Muscle of back (tissue), 11 donors: ENCODE measurements around the gene TPM2. TPM values are rescaled to one million over a fixed set of nuclear protein-coding genes. Genes with fewer than 3 reads are reported as not detected.
"Not testable (repeated sequence)": the region's sequence is repeated elsewhere in the genome, so short reads cannot be mapped to it uniquely, and the experiment has no call there.

Source experiments
- DNase-seq, 3 donors: peaks; one replicate each; pipeline versions ENCODE4 v3.0.0 to v3.0.0-alpha.2; 2013
- polyA plus RNA-seq, 10 donors: library from polyadenylated mRNA; unstranded; fragments of 120-200 nt; gene quantifications; one replicate each; pipeline ENCODE4 v1.2.1, GENCODE V29; 2013; ENCODE audit not compliant: insufficient read length in 10 of 10

Gene TPM2
- polyA plus RNA-seq, 10 donors = 4,673 to 8,611 (median 7,912) TPM

DNA sequence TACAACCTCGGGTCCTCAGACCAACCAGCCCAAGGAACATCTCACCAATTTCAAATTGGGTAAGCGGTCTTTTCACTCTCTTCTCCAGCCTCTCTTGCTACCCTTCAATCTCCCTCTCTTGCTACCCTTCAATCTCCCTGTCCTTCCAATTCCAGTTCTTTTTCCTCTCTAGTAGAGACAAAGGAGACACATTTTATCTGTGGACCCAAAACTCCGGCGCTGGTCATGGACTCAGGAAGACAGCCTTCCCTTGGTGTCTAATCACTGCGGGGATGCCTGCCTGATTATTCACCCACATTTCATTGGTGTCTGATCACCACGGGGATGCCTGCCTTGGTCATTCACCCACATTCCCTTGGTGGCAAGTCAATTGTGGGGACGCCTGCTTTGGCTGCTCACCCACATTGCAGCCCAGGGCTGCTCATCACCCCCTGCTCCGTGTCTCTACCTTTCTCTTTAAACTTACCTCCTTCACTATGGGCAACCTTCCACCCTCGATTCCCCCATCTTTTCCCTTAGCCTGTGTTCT lies 52.2 kb downstream of the TPM2 start:
- not testable (repeated sequence) for DNase-seq

DNA sequence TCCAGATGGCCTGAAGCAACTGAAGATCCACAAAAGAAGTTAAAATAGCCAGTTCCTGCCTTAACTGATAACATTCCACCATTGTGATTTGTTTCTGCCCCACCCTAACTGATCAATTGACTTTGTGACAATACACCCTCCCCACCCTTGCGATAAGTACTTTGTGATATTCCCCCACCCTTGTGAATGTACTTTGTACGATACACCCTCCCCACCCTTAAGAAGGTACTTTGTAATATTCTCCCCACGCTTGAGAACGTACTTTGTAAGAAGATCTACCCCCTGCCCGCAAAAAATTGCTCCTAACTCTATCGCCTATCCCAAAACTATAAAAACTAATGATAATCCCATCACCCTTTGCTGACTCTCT lies 52.9 kb downstream of the TPM2 start:
- not testable (repeated sequence) for DNase-seq

DNA sequence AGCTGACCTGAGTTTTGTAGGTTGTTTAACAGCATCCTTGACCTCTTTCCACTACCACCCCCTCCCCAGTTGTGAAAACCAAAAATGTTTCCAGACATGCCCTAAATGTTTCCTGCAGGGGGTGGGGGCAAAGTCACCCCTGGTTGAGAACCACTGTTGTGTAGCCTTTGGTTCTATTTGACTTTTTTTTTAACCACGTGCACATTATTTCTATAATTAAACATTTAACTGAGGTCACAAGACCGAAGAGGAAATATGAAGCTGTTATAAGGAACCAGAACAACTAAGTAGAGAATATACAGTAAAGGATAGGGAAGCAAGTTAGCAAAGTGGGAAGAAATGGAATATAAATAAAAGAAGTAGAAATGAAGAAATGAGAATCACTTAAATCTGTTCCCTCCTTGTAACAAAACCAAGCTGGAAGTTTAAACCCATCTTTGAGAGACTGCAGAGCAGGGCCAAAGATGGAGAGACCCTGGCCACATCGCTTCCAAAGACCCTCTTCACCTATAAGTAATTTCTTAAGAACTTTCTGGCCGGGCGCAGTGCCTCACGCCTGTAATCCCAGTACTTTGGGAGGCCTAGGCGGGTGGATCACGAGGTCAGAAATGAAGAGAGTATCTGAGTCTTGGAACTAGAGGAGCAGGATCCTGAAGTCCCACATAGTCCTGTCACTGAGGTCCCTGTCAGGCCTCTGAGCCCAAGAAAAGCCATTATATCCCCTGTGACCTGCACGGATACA lies 53.4 kb downstream of the TPM2 start:
- no peak for DNase-seq

DNA sequence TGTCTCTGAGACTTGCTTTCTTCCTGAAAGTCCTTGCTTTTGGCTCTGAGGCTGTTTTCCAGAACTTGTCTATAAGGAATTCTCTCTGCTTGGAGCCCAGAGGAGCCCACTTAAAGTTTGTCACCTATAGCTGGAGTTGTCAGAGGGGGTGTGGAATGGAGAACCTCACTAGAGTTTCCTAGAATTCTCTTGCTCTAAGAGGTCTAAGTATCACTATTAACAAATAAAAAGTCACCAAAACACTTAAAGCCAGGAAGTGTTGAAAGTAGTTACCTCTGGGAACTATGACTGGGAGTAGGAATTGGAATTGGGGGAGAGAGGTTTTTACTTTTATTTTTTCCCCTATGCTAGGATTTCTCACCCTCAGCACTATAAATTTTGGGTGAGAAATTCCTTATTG lies 54.0 kb downstream of the TPM2 start:
- no peak for DNase-seq

Other genes starting within 250 kb of the TPM2 start
- gene RUSC2, start 199.8 kb downstream of the TPM2 start, polyA plus RNA-seq = 10 to 100 TPM; 42.8 to 61.2 (median 54.5) TPM
- 10 to 100 TPM; 30.3 to 41.7 (median 33.7) TPM for gene TESK1, start 84.7 kb downstream of the TPM2 start, polyA plus RNA-seq
- 1 to 10 TPM; 1.1 to 3.1 (median 1.7) TPM for gene CD72, start 71.5 kb downstream of the TPM2 start, polyA plus RNA-seq
- 1 to 10 TPM in 1 of 10 donors, under 1 TPM in 5, not detected in 4; 0.15 to 2.5 (median 0.33) TPM for gene SIT1, start 39.0 kb downstream of the TPM2 start, polyA plus RNA-seq
- gene RMRP, start 31.9 kb downstream of the TPM2 start, polyA plus RNA-seq = 1 to 10 TPM in 1 of 10 donors, not detected in 9; 7.1 TPM
- 10 to 100 TPM; 13.8 to 23.0 (median 17.6) TPM for gene CCDC107, start 31.6 kb downstream of the TPM2 start, polyA plus RNA-seq
- gene ARHGEF39, start 24.7 kb downstream of the TPM2 start, polyA plus RNA-seq = 1 to 10 TPM; 2.6 to 6.7 (median 5.2) TPM
- gene CA9, start 16.0 kb downstream of the TPM2 start, polyA plus RNA-seq = 1 to 10 TPM in 1 of 10 donors, under 1 TPM in 8, not detected in 1; 0.42 to 1.6 (median 0.82) TPM
- 100 to 1,000 TPM in 6 of 10 donors, 10 to 100 TPM in 4; 96.0 to 136 (median 108) TPM for gene TLN1, start 42.3 kb upstream of the TPM2 start, polyA plus RNA-seq
- gene CREB3, start 42.7 kb upstream of the TPM2 start, polyA plus RNA-seq = 10 to 100 TPM; 20.9 to 29.3 (median 25.4) TPM
- gene GBA2, start 59.3 kb upstream of the TPM2 start, polyA plus RNA-seq = 10 to 100 TPM; 41.8 to 88.0 (median 62.3) TPM
- 10 to 100 TPM; 16.9 to 20.5 (median 19.3) TPM for gene RGP1, start 59.4 kb upstream of the TPM2 start, polyA plus RNA-seq
- 1 to 10 TPM in 3 of 10 donors, not detected in 7; 1.3 to 1.6 (median 1.4) TPM for gene MSMP, start 64.4 kb upstream of the TPM2 start, polyA plus RNA-seq
- 10 to 100 TPM; 21.0 to 31.5 (median 25.8) TPM for gene NPR2, start 101.7 kb upstream of the TPM2 start, polyA plus RNA-seq
- 1 to 10 TPM; 1.1 to 3.5 (median 1.8) TPM for gene SPAG8, start 122.3 kb upstream of the TPM2 start, polyA plus RNA-seq
- gene HINT2, start 125.1 kb upstream of the TPM2 start, polyA plus RNA-seq = 10 to 100 TPM; 23.9 to 33.1 (median 30.3) TPM
- under 1 TPM in 8 of 10 donors, not detected in 2; 0.08 to 0.52 (median 0.21) TPM for gene FAM221B, start 138.8 kb upstream of the TPM2 start, polyA plus RNA-seq
- gene TMEM8B, start 139.3 kb upstream of the TPM2 start, polyA plus RNA-seq = 10 to 100 TPM; 14.0 to 21.2 (median 18.4) TPM
- gene OR13J1, start 180.5 kb upstream of the TPM2 start, polyA plus RNA-seq = under 1 TPM in 1 of 10 donors, not detected in 9; 0.12 TPM
- gene HRCT1, start 216.3 kb upstream of the TPM2 start, polyA plus RNA-seq = 1 to 10 TPM in 8 of 10 donors, under 1 TPM in 2; 0.74 to 2.6 (median 1.7) TPM
- gene SPAAR, start 219.6 kb upstream of the TPM2 start, polyA plus RNA-seq = 1 to 10 TPM; 1.0 to 2.9 (median 1.7) TPM